LNCAP (cell line): Measurements from ENCODE around the gene NAV2.

Experiments
- CTCF ChIP-seq: fragments of 450-650 bp; IDR thresholded peaks from 2 replicates; pipeline ENCODE4 v1.5.1; 2017; ENCODE audit warnings: mild to moderate bottlenecking

The NAV2 gene

GRCh38 chr11:19976281-19976941 is 263.8 kb downstream of the NAV2 start:
- TF ChIP-seq CTCF = no peak

GRCh38 chr11:19977941-19978340 is 265.3 kb downstream of the NAV2 start:
- TF ChIP-seq CTCF = no peak

GRCh38 chr11:19978668-19979518 is 266.3 kb downstream of the NAV2 start:
- no peak for TF ChIP-seq CTCF

GRCh38 chr11:19979519-19979845 is 266.8 kb downstream of the NAV2 start:
- no peak for TF ChIP-seq CTCF

GRCh38 chr11:19980388-19980787 is 267.8 kb downstream of the NAV2 start:
- TF ChIP-seq CTCF = no peak

GRCh38 chr11:19980957-19981669 is 268.5 kb downstream of the NAV2 start:
- TF ChIP-seq CTCF = no peak

GRCh38 chr11:19982774-19983495 is 270.3 kb downstream of the NAV2 start:
- TF ChIP-seq CTCF = no peak
